HG03095 (cell line): ENCODE results near the gene FAHD2A.
"Not testable (repeated sequence)": the region's sequence is repeated elsewhere in the genome, so short reads cannot be mapped to it uniquely, and the experiment has no call there.

Experiments
- ATAC-seq: cut with Tn5 transposase; IDR thresholded peaks from one replicate; pipeline ENCODE4 v1.9.1; 2021; ENCODE audit warnings: moderate library complexity; ENCODE audit not compliant: unreplicated experiment

Gene FAHD2A

DNA sequence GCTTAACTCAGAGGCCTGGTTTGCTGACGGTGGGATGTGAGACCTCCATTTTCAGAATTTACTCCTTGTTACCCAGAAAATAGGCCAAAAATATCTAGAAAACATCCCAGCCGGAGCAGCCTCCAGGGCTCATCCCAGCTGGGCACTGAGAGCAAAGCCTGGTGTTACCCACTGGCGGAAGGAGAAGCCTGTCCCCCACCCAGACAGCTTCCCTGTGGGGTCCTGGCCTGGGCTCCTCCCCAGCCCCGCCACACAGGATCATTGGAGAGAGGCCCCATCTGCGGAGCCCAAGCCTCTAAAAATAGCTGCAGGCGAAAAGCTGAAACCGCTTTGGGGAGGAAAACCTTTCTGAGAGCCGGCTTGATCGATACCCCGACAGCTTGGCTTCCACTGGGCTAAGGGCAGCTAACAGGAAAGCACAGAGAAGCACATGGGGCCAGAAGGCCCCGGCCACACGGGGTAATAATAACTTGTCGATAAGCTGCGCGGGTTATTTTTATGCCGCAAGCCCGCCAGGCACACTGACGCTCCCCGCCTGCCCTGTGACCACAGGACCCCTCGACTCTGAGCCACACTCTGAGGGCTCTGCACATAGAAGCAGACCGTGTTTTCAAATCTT, 26.9 kb upstream of the FAHD2A start:
- no peak for ATAC-seq

- ATAC-seq: no peak
Measured at GRCh38 chr2:95376311-95377215, 25.9 kb upstream of the FAHD2A start.

GRCh38 chr2:95377216-95378123, 25.0 kb upstream of the FAHD2A start:
- ATAC-seq: no peak

- ATAC-seq: not testable (repeated sequence)
Measured at GRCh38 chr2:95378281-95378680, 24.2 kb upstream of the FAHD2A start.

DNA sequence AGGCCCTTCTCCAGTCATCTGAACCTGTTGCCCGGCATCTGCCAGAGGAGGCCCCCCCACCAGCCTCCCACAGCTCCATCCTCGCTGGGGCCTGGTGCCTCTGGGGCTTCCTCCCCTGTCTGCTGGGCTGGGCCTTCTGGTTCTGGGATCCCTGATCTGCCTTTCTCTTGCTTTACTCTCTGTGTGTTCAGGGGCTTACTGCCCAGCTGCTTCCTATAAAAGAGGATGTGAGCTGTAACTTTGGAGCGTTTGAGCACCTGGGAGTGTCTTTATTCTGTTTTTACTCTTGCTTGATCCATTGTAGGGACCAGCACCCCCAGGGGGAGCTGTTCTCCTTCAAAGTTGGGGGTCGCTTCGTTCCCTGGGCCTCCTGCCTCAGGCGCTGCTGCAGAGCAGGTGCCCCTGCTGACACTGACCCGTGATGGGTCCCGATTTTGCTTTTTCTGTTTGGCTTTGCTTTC, 23.1 kb upstream of the FAHD2A start:
- no peak for ATAC-seq

DNA sequence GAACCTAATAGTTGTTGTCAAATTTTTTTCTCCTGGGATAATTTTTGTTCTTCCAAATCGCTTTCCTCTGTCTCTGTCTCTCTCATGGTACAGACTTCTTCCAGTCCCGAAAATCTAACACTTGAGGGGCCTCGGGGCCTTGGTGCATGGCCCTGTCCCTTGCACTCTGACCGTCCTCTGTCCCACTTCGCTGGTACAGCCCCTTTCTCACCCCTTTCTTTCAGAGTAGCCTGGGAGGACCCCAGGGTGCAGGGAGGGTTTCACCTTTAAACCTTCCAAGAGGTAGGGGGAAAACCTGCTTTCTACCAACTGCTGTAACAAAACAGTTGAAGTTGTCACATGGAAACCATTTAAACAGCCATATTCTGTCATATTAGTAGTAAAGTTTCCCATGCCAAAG, 22.2 kb upstream of the FAHD2A start:
- ATAC-seq: no peak

DNA sequence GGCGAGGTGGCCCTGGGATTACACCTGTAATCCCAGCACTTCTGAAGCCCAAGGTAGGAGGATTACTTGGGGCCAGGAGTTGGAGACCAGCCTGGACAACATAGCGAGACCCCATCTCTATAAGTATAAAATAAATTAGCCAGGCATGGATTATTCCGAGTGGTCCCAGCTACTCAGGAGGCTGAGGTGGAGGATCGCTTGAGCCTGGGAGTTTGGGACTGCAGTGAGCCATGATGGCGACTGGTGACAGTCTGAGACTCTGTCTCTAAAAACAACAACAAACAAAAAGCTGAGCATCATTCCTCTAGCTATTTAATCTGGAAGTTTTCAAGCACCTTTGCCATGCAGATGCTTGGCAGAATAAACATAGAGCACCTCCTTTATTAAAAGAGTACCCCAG, 21.8 kb upstream of the FAHD2A start:
- ATAC-seq: no peak

DNA sequence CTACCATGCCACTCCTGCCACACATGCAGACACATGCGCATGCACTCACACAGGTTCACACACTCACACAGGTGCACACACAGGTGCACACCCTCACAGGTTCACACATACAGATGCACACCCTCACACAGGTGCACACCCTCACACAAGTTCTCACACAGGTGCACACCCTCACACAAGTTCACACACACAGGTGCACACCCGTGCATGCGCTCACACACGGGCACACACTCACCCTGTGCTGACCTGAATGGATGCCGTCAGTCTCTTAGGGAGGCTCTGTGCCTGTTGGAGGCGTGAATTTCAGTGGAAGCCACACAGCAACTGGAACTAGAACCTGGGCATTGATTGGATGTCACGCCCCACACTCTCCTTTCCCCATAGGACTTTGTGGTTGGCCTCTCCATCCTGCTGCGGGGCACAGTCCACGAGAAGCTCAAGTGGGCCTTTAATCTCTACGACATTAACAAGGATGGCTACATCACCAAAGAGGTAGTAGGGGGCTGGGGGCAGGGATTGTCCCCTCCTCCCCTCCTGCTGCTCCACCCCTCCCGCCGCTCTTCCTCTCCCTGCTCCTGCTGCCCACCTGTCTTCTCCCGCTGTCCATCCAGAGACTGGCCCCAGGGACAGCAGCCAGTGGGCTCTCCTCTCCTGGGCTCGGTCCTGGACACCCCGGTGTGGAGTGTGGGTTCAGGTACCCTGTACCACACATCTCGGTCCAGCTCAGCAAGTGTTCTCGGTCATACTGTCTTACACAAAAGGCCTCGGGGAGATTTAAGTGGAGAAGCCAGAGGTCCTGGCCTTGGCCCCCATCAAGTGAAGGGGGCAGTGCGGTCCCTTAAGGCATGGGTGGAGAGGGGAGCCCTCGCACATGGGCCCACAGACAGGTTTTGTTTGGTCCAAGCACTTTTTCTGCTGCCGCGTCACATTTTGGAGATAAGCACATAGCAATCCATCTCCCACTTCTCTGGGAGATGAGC, 21.0 kb upstream of the FAHD2A start:
- no peak for ATAC-seq

- no peak for ATAC-seq
Measured at GRCh38 chr2:95382192-95382591, 20.3 kb upstream of the FAHD2A start.

DNA sequence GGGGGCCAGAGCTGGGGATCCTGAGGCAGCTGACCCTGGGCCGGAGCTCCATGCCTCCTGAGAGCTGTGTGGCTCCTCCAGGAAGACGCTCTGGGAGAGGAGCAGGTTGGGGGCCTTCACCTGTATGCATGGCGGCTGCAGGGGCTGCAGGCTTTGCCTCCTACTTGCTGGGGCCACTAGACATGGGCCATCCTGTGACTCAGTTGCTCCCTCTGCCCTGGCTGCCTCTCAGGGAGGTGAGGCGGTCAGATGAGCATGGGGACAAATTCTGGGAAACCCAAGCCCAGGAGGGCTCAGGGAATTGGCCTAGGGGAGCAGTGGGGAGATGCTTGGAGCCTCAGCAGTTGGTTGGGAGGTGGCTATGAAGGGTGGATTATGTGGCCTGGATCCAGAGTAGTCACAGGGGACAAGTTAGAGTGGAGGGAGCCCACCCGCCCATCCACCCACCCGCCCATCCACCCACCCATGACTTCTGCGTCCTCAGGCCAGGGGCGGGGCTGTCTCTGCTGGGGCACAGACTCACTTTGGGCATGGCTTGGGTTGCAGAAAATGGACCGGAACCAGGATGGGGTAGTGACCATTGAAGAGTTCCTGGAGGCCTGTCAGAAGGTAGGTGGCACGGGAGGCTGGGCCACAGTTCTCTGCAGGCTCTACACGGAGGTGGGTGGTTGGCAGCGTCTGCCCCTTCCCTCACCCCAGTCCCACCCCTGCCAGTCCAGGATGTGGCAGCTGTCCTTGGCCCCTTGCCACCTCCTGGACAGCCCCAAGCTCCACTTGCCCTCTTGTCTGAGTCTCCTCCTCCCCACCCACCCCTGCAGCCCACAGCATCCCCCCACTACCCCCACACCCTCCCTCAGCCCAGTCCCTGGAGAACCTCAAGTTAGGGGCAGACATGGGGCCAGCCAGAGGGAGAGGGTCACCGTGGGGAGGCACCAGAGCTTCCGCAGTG, 19.5 kb upstream of the FAHD2A start:
- ATAC-seq: no peak

- no peak for ATAC-seq
Measured at GRCh38 chr2:95383635-95384027, 18.9 kb upstream of the FAHD2A start.

GRCh38 chr2:95384854-95385569, 17.5 kb upstream of the FAHD2A start:
- ATAC-seq: no peak

GRCh38 chr2:95385570-95385984, 16.9 kb upstream of the FAHD2A start:
- ATAC-seq: no peak

DNA sequence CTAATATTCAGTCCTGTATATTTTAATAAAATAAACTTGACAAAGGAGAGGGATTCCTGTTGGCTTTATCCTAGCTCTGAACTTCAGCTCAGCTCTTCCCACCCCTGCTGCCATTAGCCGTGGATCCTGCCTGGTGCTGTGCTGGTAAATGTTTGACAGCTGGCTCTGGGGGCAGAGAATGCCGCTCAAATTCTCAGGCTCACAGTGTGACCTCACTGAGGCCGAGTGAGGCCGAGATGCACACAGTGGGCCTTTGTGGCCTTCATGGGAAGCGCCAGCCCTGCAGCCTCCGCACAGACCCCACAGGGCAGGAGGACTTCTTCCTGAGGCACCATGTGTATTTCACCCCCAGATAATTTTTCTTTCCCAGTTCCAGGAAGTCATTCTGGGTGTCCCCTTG, 16.5 kb upstream of the FAHD2A start:
- ATAC-seq: no peak

DNA sequence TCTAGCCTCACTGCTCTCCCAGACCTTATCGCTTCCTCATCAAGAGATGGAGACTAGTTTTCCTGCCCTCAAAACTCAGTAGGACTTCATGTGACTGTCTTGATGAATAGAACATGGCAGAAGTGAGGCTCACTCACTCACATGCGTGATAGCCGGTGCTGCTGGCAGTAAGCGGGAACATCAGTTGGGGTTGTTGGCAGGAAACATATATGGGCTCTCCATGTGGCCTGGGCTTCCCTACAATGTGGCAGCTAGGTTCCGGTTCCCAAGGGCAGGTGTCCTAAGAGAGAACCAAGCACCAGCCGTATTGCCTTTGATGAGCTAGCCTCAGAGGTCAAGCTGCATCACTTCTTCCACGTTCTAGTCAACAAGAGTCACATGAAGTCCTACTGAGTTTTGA, 15.2 kb upstream of the FAHD2A start:
- no peak for ATAC-seq

DNA sequence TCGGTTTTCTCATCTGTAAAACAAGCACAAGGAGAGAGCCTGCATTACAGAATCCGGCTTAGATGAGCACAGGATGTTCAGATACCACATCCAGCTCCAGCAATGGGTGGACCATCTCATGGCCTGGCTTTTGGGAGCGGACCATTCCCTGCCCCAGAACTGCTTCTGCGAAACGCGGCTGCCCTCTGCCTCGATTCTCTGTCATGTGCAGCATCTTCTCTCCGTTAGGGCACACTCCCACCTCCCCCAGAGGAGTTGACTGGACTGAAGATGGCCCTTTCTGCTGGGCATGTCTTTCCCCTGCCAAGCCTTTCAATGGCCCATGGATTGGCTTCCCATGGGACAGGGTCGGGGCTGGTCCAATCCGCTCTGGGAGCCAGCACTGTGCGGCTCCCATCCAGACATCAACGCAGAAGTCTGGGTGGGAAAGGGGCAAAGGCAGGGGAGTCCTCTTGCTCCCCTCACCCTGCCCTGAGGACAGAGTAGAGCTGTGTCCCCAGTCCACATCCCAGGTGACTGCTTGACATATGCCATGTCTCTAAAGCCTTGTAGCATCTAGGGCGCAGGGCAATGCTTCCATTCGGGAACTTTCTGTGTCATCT, 14.3 kb upstream of the FAHD2A start:
- no peak for ATAC-seq

DNA sequence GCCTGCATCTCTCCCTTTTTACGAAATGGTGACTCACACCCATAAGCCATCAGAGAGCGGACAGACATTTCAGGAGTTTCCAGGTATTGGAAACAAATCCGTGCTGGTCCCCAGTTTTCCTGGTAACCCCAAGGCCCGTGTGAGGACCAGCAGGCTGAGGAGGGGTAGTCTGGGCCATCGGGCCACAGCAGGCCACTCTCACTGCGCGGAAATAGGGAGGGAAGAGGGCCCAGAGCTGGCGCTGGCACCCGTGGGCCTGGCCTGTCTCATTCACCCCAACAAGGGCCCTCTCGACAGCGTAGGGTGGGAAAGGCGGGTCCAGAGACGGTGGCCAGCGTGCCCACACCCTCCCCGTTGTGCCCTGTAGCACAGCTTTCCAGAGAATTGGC, 13.7 kb upstream of the FAHD2A start:
- ATAC-seq: no peak
